AG20443 (cell line): Measurements from ENCODE around the gene SNORC.
"Not testable (repeated sequence)": the region's sequence is repeated elsewhere in the genome, so short reads cannot be mapped to it uniquely, and the experiment has no call there.

ENCODE experiments used
- DNase-seq: peaks from one replicate; pipeline ENCODE4 v3.0.0; 2012; ENCODE audit warnings: low spot score, mixed read lengths

The SNORC gene

GRCh38 chr2:232870018-232870765 is at the start of gene SNORC:
Gene SNORC (plus strand): TSS chr2:232870264. CDS start chr2:232870342, 78 bp downstream.
- no peak for DNase-seq

- DNase-seq: no peak
These were observed 40.1 kb upstream of the SNORC start for GRCh38 chr2:232829988-232830387.

GRCh38 chr2:232831496-232831895 is 38.6 kb upstream of the SNORC start:
- no peak for DNase-seq

- no peak for DNase-seq
These were observed 36.2 kb upstream of the SNORC start for GRCh38 chr2:232833830-232834229.

GRCh38 chr2:232835687-232836208 is 34.3 kb upstream of the SNORC start:
- DNase-seq: no peak

GRCh38 chr2:232836934-232837333 is 33.1 kb upstream of the SNORC start:
- DNase-seq: no peak

- DNase-seq: no peak
These were observed 31.6 kb upstream of the SNORC start for GRCh38 chr2:232838406-232838874.

DNA sequence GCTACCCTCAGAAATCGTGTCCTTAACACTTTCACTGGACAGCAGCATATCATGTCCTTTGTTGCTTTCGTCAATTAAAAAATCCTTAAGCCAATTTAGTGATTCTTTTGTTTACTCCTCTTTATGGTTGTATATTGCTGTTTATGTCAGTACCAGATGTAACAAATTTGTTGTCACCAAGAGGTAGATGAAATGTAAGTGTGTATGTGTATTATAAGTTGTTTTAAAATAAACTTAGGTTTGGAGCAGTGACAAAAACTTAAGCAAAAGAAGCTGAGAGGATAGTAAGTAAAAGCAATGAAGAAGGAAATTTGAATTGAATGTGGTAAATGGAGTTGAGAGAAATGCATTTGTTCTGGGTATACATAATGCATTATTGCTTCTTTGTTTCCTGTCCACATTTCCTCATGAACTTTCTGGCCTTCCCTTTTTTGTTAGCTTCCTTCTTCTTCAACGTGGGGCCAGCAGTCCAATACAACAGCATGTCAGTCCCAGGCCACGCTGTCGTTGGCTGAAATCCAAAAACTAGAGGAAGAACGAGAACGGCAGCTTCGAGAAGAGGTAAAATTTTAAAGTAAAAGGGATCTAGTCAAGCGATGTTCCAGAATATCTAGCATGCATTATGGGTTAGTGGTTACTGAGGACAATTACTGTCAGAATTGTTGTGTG is 30.5 kb upstream of the SNORC start:
- DNase-seq: no peak

DNA sequence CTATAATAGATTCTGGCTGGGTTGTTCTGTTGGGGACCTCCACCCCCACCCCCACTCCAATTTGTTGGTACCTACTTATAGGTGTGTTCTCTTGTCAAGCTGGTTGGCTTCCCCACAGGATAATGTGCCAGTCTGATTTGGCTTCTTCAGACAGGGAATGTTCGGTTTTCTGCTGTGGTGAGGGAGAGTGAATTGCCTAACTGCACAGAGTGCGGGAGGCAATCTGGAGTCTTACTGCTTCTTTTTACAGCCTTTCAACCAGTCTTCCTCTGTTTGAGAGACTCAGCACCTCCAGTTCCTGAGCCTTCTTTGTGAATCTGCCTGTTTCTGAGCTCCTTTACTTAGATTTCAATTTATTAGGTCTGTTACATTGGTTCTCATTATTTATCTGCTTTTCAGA is 27.4 kb upstream of the SNORC start:
- DNase-seq: no peak

- no peak for DNase-seq
These were observed 26.2 kb upstream of the SNORC start for GRCh38 chr2:232843834-232844233.

- no peak for DNase-seq
These were observed 24.0 kb upstream of the SNORC start for GRCh38 chr2:232846055-232846454.

- DNase-seq: no peak
These were observed 20.0 kb upstream of the SNORC start for GRCh38 chr2:232850039-232850438.

- DNase-seq: not testable (repeated sequence)
These were observed 18.0 kb upstream of the SNORC start for GRCh38 chr2:232852081-232852480.

DNA sequence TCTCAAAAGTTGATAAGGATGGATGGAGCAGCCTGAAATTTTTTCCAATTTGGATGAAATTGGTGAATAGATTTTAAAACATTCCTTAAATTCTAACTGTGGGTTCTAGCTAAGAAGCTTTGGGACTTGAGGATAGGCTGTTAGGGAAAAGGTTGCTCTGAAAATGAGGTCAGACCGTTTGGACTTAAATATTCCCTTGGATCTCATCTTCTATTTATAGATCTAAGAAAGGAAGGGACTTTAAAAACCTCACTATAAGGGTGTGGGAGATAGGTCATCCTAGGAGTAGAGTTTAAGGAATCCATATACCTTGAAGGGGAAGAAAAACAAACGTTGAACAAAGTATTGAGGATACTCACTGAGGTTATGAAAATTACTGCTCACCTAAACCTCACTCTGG is 17.4 kb upstream of the SNORC start:
- no peak for DNase-seq

DNA sequence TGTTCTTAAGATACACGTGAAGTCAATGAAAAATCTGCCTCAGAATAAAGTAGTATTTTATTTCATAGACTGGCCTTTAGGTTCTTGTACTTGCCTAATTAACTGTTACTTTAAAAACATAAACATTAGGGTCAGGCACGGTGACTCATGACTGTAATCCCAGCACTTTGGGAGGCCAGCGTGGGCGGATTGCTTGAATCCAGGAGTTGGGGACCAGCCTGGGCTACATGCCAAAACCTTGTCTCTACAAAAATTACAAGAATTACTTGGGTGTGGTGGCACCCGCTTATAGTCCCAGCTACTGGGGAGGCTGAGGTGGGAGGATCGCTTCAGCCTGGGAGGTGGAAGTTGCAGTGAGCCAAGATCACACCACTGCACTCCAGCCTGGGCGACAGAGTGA is 16.0 kb upstream of the SNORC start:
- DNase-seq: no peak

- DNase-seq: no peak
These were observed 12.9 kb upstream of the SNORC start for GRCh38 chr2:232857158-232857563.

GRCh38 chr2:232859385-232859916 is 10.6 kb upstream of the SNORC start:
- DNase-seq: no peak

- DNase-seq: no peak
These were observed 9.3 kb upstream of the SNORC start for GRCh38 chr2:232860593-232861241.

GRCh38 chr2:232861353-232861752 is 8.7 kb upstream of the SNORC start:
- DNase-seq: no peak

DNA sequence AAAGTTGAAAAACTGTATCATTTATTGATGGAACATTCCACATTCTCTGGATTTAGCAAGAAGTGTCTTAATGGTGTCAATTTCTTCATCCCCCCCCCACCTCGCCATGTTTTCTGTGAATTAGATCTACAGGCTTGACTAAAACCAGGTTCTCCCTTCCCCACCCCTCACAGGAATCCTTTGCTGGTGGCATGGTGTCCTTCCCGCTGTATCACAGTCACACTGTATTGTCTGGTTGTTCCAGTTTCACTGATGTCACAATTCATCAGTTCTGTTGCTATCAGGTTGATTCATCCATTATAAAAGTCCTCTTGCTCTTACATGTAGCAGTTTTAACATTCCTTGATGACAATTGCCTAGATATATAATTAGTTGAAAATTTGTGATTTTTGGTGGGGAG is 6.1 kb upstream of the SNORC start:
- DNase-seq: no peak

DNA sequence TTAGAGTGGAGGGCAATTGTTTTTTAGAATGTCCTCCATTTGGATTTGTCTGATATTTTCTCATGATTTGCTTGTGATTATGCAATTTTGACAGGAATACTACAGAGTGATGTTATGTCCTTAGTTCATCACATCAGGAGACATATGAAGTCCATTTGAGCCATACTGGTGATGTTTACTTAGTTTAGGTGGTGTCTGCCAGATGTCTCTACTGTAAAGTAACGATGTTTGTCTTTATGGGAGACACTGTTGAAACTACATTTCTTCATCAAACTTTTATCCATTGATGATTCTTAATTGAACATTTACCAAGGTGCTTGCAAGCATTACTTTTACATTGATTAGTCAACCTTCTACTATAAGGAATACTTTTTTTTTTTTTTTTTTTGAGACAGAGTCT is 4.9 kb upstream of the SNORC start:
- DNase-seq: no peak

GRCh38 chr2:232866104-232866503 is 4.0 kb upstream of the SNORC start:
- DNase-seq: no peak
